ENCODE data around the gene CPTP.

Gene CPTP

GRCh38 chr1:1336931-1337792 is 12.6 kb downstream of the CPTP start:
- TF ChIP-seq GATA3 (IDR thresholded peaks at IDR 0.05; ENCODE audit: low read depth, low read length) (no peak), GATA2 (IDR thresholded peaks at IDR 0.05; ENCODE audit: low read depth, low read length) (no peak)

- no peak for TF ChIP-seq GATA2 (IDR thresholded peaks at IDR 0.05; ENCODE audit: low read depth, low read length)
- no peak for TF ChIP-seq GATA3 (IDR thresholded peaks at IDR 0.05; ENCODE audit: low read depth, low read length)
These were observed 13.2 kb downstream of the CPTP start for GRCh38 chr1:1337793-1338147.

GRCh38 chr1:1338278-1338677 is 13.7 kb downstream of the CPTP start:
- TF ChIP-seq GATA3 (IDR thresholded peaks at IDR 0.05; ENCODE audit: low read depth, low read length) (no peak), GATA2 (IDR thresholded peaks at IDR 0.05; ENCODE audit: low read depth, low read length) (no peak)

GRCh38 chr1:1340185-1340584 is 15.6 kb downstream of the CPTP start:
- TF ChIP-seq GATA3 (IDR thresholded peaks at IDR 0.05; ENCODE audit: low read depth, low read length), result no peak
- TF ChIP-seq GATA2 (IDR thresholded peaks at IDR 0.05; ENCODE audit: low read depth, low read length), result no peak

GRCh38 chr1:1340791-1341548 is 16.4 kb downstream of the CPTP start:
- TF ChIP-seq GATA3 (IDR thresholded peaks at IDR 0.05; ENCODE audit: low read depth, low read length) (no peak), GATA2 (IDR thresholded peaks at IDR 0.05; ENCODE audit: low read depth, low read length) (no peak)

- TF ChIP-seq GATA2 (IDR thresholded peaks at IDR 0.05; ENCODE audit: low read depth, low read length) (no peak), GATA3 (IDR thresholded peaks at IDR 0.05; ENCODE audit: low read depth, low read length) (no peak)
These were observed 17.0 kb downstream of the CPTP start for GRCh38 chr1:1341549-1342021.

GRCh38 chr1:1342061-1342562 is 17.5 kb downstream of the CPTP start:
- TF ChIP-seq GATA2 (IDR thresholded peaks at IDR 0.05; ENCODE audit: low read depth, low read length) (no peak), GATA3 (IDR thresholded peaks at IDR 0.05; ENCODE audit: low read depth, low read length) (no peak)

- TF ChIP-seq GATA3 (IDR thresholded peaks at IDR 0.05; ENCODE audit: low read depth, low read length) (no peak), GATA2 (IDR thresholded peaks at IDR 0.05; ENCODE audit: low read depth, low read length) (no peak)
These were observed 18.0 kb downstream of the CPTP start for GRCh38 chr1:1342584-1343115.

GRCh38 chr1:1343811-1344421 is 19.3 kb downstream of the CPTP start:
- TF ChIP-seq GATA3 (IDR thresholded peaks at IDR 0.05; ENCODE audit: low read depth, low read length) (no peak), GATA2 (IDR thresholded peaks at IDR 0.05; ENCODE audit: low read depth, low read length) (no peak)

GRCh38 chr1:1344655-1345361 is 20.2 kb downstream of the CPTP start:
- TF ChIP-seq GATA2 (IDR thresholded peaks at IDR 0.05; ENCODE audit: low read depth, low read length) (no peak), GATA3 (IDR thresholded peaks at IDR 0.05; ENCODE audit: low read depth, low read length) (no peak)

GRCh38 chr1:1345384-1345783 is 20.8 kb downstream of the CPTP start:
- TF ChIP-seq GATA3 (IDR thresholded peaks at IDR 0.05; ENCODE audit: low read depth, low read length), result no peak
- TF ChIP-seq GATA2 (IDR thresholded peaks at IDR 0.05; ENCODE audit: low read depth, low read length), result no peak

GRCh38 chr1:1345860-1346500 is 21.4 kb downstream of the CPTP start:
- TF ChIP-seq GATA2 (IDR thresholded peaks at IDR 0.05; ENCODE audit: low read depth, low read length), result no peak
- no peak for TF ChIP-seq GATA3 (IDR thresholded peaks at IDR 0.05; ENCODE audit: low read depth, low read length)

- TF ChIP-seq GATA2 (IDR thresholded peaks at IDR 0.05; ENCODE audit: low read depth, low read length) (no peak), GATA3 (IDR thresholded peaks at IDR 0.05; ENCODE audit: low read depth, low read length) (no peak)
These were observed 21.9 kb downstream of the CPTP start for GRCh38 chr1:1346501-1346890.
